CD14-positive monocyte (primary cell): ENCODE measurements around the gene FGFRL1. TPM values are rescaled to one million over a fixed set of nuclear protein-coding genes. Genes with fewer than 3 reads are reported as not detected.

Source experiments
- DNase-seq, 3 donors: peaks; one replicate each; pipeline ENCODE4 v3.0.0-alpha.2; 2011 to 2022
- H2AFZ ChIP-seq: 2 replicates; pipeline ENCODE4 v1.6.0; 2012; ENCODE audit warnings: mild to moderate bottlenecking, low read depth, low read length, inconsistent platforms; ENCODE audit not compliant: insufficient read depth, poor library complexity, severe bottlenecking
- H3K27ac ChIP-seq, 2 donors: 1 replicate in 1 of 2; 2 replicates in 1 of 2; pipeline ENCODE4 v1.5.1; 2012 to 2013; ENCODE audit warnings: low read length in 2 of 2, control low read depth in 1 of 2, inconsistent platforms in 1 of 2, low read depth in 1 of 2, mild to moderate bottlenecking in 1 of 2
- H3K27me3 ChIP-seq, 2 donors: one replicate each; pipeline versions ENCODE4 v1.6.0 to v1.6.1; 2011 to 2013; ENCODE audit warnings: low read length in 2 of 2; ENCODE audit not compliant: control insufficient read depth in 2 of 2, insufficient read depth in 2 of 2
- H3K36me3 ChIP-seq, 2 donors: replicated peaks in 1 of 2; 1 replicate in 1 of 2; 2 replicates in 1 of 2; pipeline versions ENCODE4 v1.5.1 to v1.6.1; 2012 to 2013; ENCODE audit warnings: low read length in 2 of 2, control low read depth in 1 of 2, inconsistent platforms in 1 of 2, mild to moderate bottlenecking in 1 of 2; ENCODE audit not compliant: insufficient read depth in 2 of 2, control insufficient read depth in 1 of 2
- H3K4me1 ChIP-seq, 2 donors: 1 replicate in 1 of 2; 2 replicates in 1 of 2; pipeline versions ENCODE4 v1.5.1 to v1.6.1; 2012 to 2013; ENCODE audit warnings: low read length in 2 of 2, control low read depth in 1 of 2, inconsistent platforms in 1 of 2, mild to moderate bottlenecking in 1 of 2, moderate library complexity in 1 of 2; ENCODE audit not compliant: insufficient read depth in 2 of 2, control insufficient read depth in 1 of 2
- H3K4me2 ChIP-seq: replicated peaks from 2 replicates; pipeline ENCODE3; 2012; ENCODE audit warnings: low read length, moderate library complexity, mild to moderate bottlenecking; ENCODE audit not compliant: poor library complexity, severe bottlenecking; ENCODE audit errors: extremely low read depth
- H3K4me3 ChIP-seq, 3 experiments: fragments of 200-600 bp in 1 of 3; sonication (generic) in 1 of 3; replicated peaks in 1 of 3; 1 replicate in 2 of 3; 2 replicates in 1 of 3; pipeline ENCODE4 v1.5.1; 2011 to 2013; ENCODE audit warnings: low read length in 3 of 3, mild to moderate bottlenecking in 3 of 3, control low read depth in 2 of 3, low read depth in 2 of 3, inconsistent platforms in 1 of 3, moderate library complexity in 1 of 3
- H3K79me2 ChIP-seq: 2 replicates; pipeline ENCODE4 v1.6.0; 2012; ENCODE audit warnings: mild to moderate bottlenecking, control low read depth, inconsistent platforms, low read length, moderate library complexity; ENCODE audit not compliant: insufficient read depth
- H3K9ac ChIP-seq: 2 replicates; pipeline ENCODE4 v1.6.0; 2017; ENCODE audit warnings: low read length, mild to moderate bottlenecking; ENCODE audit not compliant: insufficient read depth, poor library complexity, severe bottlenecking
- H3K9me3 ChIP-seq, 2 donors: replicated peaks in 1 of 2; 1 replicate in 1 of 2; 2 replicates in 1 of 2; pipeline versions ENCODE4 v1.5.1 to v1.6.1; 2012 to 2013; ENCODE audit warnings: low read length in 2 of 2, control low read depth in 1 of 2; ENCODE audit not compliant: control insufficient read depth in 1 of 2, insufficient read depth in 1 of 2
- H4K20me1 ChIP-seq: 2 replicates; pipeline ENCODE4 v1.6.0; 2012; ENCODE audit warnings: mild to moderate bottlenecking, low read length, control low read depth, moderate library complexity; ENCODE audit not compliant: insufficient read depth
- H3K27ac Mint-ChIP-seq, 7 donors: one replicate each; pipeline ENCODE4 v1.8.0; 2020; ENCODE audit warnings: mild to moderate bottlenecking in 7 of 7, mixed read lengths in 7 of 7, moderate library complexity in 6 of 7, inconsistent platforms in 2 of 7
- H3K27me3 Mint-ChIP-seq, 3 donors: one replicate each; pipeline ENCODE4 v1.8.0; 2021 to 2022; ENCODE audit warnings: low read depth in 3 of 3, mild to moderate bottlenecking in 3 of 3, mixed read lengths in 3 of 3, moderate library complexity in 3 of 3, inconsistent platforms in 1 of 3
- H3K36me3 Mint-ChIP-seq, 2 donors: one replicate each; pipeline ENCODE4 v1.8.0; 2020; ENCODE audit warnings: mixed read lengths in 2 of 2, inconsistent platforms in 1 of 2, mild to moderate bottlenecking in 1 of 2
- H3K4me1 Mint-ChIP-seq: one replicate; pipeline ENCODE4 v1.8.0; 2020; ENCODE audit warnings: mild to moderate bottlenecking, mixed read lengths
- H3K4me3 Mint-ChIP-seq, 2 donors: one replicate each; pipeline ENCODE4 v1.8.0; 2020; ENCODE audit warnings: mild to moderate bottlenecking in 2 of 2, mixed read lengths in 2 of 2, moderate library complexity in 1 of 2
- H3K9me3 Mint-ChIP-seq, 7 donors: one replicate each; pipeline ENCODE4 v1.8.0; 2020 to 2022; ENCODE audit warnings: mixed read lengths in 7 of 7, mild to moderate bottlenecking in 6 of 7, moderate library complexity in 6 of 7, inconsistent platforms in 2 of 7
- WGBS: methylation state at CpG from one replicate; pipeline ENCODE4 v1.1.5; 2013; ENCODE audit warnings: missing lambda C conversion rate; ENCODE audit not compliant: insufficient coverage; 5-methylcytosine and 5-hydroxymethylcytosine counted together
- intact Hi-C, 2 donors: fragments of 100-400 bp; cut with micrococcal nuclease; formaldehyde crosslinking; loops; one replicate each; pipeline versions ENCODE4 v1.15.0 to v1.15.1; 2023
- polyA plus RNA-seq, 3 donors: library from polyadenylated mRNA; depleted of rRNA in 1 of 3; unstranded in 2 of 3; stranded (reverse) in 1 of 3; fragments of 300-500 nt in 2 of 3; fragments of >200 nt in 1 of 3; fragmentation: Illumina TruSeq in 2 of 3; gene quantifications; 1 replicate in 2 of 3; 2 replicates in 1 of 3; pipeline ENCODE4 v1.2.3, GENCODE V29; 2012 to 2021
- TF ChIP-seq, protein P1 (sequence below): fragments of 200-600 bp; IDR thresholded peaks from one replicate; pipeline ENCODE4 v1.8.0; 2022; ENCODE audit warnings: antibody characterized with exemption, mild to moderate bottlenecking

FGFRL1 gene
- polyA plus RNA-seq, 3 donors = 0.17 to 77.7 (median 0.28) TPM

DNA sequence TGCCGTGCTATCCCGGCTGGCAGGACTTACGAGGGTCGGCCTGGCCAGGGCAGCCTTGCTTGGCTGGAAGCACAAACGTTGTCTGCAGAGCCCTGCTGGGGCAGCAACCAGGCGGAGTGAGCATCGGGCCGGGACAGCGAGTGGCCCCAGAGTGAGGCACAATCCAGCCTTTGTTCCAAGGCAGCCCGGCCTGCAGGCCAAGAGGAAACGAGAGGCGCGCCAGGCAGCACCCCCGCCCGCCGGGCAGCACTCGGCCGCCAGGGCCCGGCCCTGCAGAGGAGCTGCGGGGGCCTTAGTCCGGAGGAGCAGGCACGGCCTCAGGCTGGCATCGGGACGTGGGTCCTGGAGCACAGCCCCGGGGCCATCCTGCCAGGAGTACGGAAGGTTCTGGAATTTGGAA lies 24.1 kb downstream of the FGFRL1 start:
- peaks cover 4 to 14% (median 5%) of the 10 kb centered on the region in 3 donors for H3K27me3 Mint-ChIP-seq
- no peak overlapping the region for H3K4me3 ChIP-seq
- no peaks in the 10 kb centered on the region for H3K9me3 Mint-ChIP-seq
- no peak for DNase-seq
- H3K9me3 ChIP-seq = no peaks in the 10 kb centered on the region
- 92% methylated on average over 26 of the region's 26 CpGs for WGBS
- no peak overlapping the region for H3K9ac ChIP-seq
- H3K36me3 Mint-ChIP-seq = no peaks in the 10 kb centered on the region
- no peak overlapping the region for H3K4me3 Mint-ChIP-seq
- no peaks in the 10 kb centered on the region for H3K4me1 ChIP-seq
- H3K27ac Mint-ChIP-seq = peak overlapping the region in 2 of 7 donors; percentile 62 to 68
- intact Hi-C loops = no loop called here
- no peaks in the 10 kb centered on the region for H3K79me2 ChIP-seq
- no peaks in the 10 kb centered on the region for H3K27me3 ChIP-seq
- H3K27ac ChIP-seq = no peak overlapping the region
- H4K20me1 ChIP-seq = no peaks in the 10 kb centered on the region
- TF ChIP-seq, protein P1, sequence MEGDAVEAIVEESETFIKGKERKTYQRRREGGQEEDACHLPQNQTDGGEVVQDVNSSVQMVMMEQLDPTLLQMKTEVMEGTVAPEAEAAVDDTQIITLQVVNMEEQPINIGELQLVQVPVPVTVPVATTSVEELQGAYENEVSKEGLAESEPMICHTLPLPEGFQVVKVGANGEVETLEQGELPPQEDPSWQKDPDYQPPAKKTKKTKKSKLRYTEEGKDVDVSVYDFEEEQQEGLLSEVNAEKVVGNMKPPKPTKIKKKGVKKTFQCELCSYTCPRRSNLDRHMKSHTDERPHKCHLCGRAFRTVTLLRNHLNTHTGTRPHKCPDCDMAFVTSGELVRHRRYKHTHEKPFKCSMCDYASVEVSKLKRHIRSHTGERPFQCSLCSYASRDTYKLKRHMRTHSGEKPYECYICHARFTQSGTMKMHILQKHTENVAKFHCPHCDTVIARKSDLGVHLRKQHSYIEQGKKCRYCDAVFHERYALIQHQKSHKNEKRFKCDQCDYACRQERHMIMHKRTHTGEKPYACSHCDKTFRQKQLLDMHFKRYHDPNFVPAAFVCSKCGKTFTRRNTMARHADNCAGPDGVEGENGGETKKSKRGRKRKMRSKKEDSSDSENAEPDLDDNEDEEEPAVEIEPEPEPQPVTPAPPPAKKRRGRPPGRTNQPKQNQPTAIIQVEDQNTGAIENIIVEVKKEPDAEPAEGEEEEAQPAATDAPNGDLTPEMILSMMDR = no peak
- no peaks in the 10 kb centered on the region for H3K36me3 ChIP-seq
- no peak overlapping the region for H2AFZ ChIP-seq
- no peaks in the 10 kb centered on the region for H3K4me1 Mint-ChIP-seq
- H3K4me2 ChIP-seq = no peak overlapping the region

DNA sequence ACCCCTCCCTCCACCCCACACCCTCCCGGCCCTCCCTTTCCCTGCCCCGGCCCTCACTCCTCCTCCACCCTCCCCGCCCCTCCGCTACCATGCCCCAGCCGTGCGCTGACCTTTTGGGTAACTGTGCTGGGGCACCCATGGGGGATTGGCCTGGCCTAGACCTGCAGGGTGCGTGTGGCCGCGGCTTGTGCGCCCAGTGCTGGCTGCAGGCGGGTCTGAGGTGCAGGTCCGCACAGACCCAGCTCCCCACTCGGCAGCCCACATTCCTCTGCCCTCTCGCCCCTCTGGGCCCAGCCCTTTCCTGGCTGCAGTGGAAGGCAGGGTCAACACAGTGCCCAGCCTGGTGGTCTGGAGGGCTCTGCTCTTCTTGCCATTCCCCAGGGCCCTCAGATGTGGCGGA lies 24.7 kb downstream of the FGFRL1 start:
- TF ChIP-seq, protein P1 = no peak
- Histone ChIP-seq H3K4me3 (no peak overlapping the region), H3K79me2 (no peaks in the 10 kb centered on the region), H3K4me1 (no peaks in the 10 kb centered on the region), H3K27me3 (no peaks in the 10 kb centered on the region), H3K9me3 (no peaks in the 10 kb centered on the region), H4K20me1 (no peaks in the 10 kb centered on the region), H2AFZ (no peak overlapping the region), H3K4me2 (no peak overlapping the region), H3K36me3 (no peaks in the 10 kb centered on the region), H3K27ac (no peak overlapping the region), H3K9ac (no peak overlapping the region)
- DNase-seq = no peak
- no peaks in the 10 kb centered on the region for H3K9me3 Mint-ChIP-seq
- H3K27ac Mint-ChIP-seq = no peak overlapping the region
- intact Hi-C loops = no loop called here
- H3K4me3 Mint-ChIP-seq = no peak overlapping the region
- peaks cover 4 to 14% (median 5%) of the 10 kb centered on the region in 3 donors for H3K27me3 Mint-ChIP-seq
- WGBS = 93% methylated on average over 14 of the region's 15 CpGs
- no peaks in the 10 kb centered on the region for H3K36me3 Mint-ChIP-seq
- no peaks in the 10 kb centered on the region for H3K4me1 Mint-ChIP-seq
